ENCODE results near the gene PIEZO1. TPM values are rescaled to one million over a fixed set of nuclear protein-coding genes. Genes with fewer than 3 reads are reported as not detected.

PIEZO1 gene
- total and polyA plus RNA-seq, 2 donors (not counting 3 experiments of a cell fraction or from before 2014, with no cell fraction given): 298 to 322 TPM

GRCh38 chr16:88799569-88800276 is 14.7 kb upstream of the PIEZO1 start:
- no peak for FAIRE-seq
- BruUV-seq (replicated peaks): no TSS peak

More at GRCh38 chr16:88799569-88800276, 14.7 kb upstream of the PIEZO1 start:
- no peak overlapping the region for H3K9ac ChIP-seq (replicated peaks; ENCODE audit: extremely low read depth, insufficient read depth, low read length)
- no peak overlapping the region for H3K4me2 ChIP-seq (ENCODE audit: insufficient read depth, low read length)
- no peaks in the 10 kb centered on the region for H3K27me3 ChIP-seq (ENCODE audit: control insufficient read depth in 2 of 2, insufficient read depth in 2 of 2, low read length in 2 of 2)
- intact Hi-C loops (cut with micrococcal nuclease) (no loop called here), dilution Hi-C loops (cut with MboI; ENCODE audit: extremely low pct_ligation_motif_present, low sequenced_read_pairs) (no loop called here)
- H3K4me3 ChIP-seq (replicated peaks in 1 of 3; ENCODE audit: insufficient read depth in 1 of 3, low read depth in 1 of 3, low read length in 3 of 3): no peak overlapping the region
- H3K27ac ChIP-seq (ENCODE audit: insufficient read depth, low read depth, low read length): no peak overlapping the region
- TF ChIP-seq POLR2A (IDR thresholded peaks at IDR 0.05; ENCODE audit: low read depth, low read length) (no peak), CTCF (IDR thresholded peaks at IDR 0.05; ENCODE audit: extremely low read depth in 1 of 2, insufficient read depth in 1 of 2, low read depth in 1 of 2, low read length in 2 of 2) (no peak), MYC (IDR thresholded peaks at IDR 0.05; ENCODE audit: low read depth, low read length) (no peak)
- TF ChIP-seq, protein P1, sequence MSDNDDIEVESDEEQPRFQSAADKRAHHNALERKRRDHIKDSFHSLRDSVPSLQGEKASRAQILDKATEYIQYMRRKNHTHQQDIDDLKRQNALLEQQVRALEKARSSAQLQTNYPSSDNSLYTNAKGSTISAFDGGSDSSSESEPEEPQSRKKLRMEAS (IDR thresholded peaks at IDR 0.05; ENCODE audit: insufficient read depth, insufficient read length): no peak
- H3K9me1 ChIP-seq (replicated peaks; ENCODE audit: control insufficient read depth, extremely low read depth, insufficient read depth, low read length): no peaks in the 10 kb centered on the region
- H2AFZ ChIP-seq (ENCODE audit: low read depth, low read length): no peak overlapping the region
- H4K20me1 ChIP-seq (replicated peaks; ENCODE audit: control insufficient read depth, extremely low read depth, insufficient read depth, low read length): no peaks in the 10 kb centered on the region
- POLR2A ChIA-PET: interaction anchor here (1.1 kb wide), 1 partner anchor 14 kb away, joined by 3 read pairs; the partner anchor contains the start of gene PIEZO1
- no peaks in the 10 kb centered on the region for H3K36me3 ChIP-seq (ENCODE audit: control insufficient read depth in 2 of 2, extremely low read depth in 1 of 2, insufficient read depth in 2 of 2, low read length in 2 of 2)
- DNase-seq (ENCODE audit: low read depth, low spot score): no peak
- no peaks in the 10 kb centered on the region for H3K9me3 ChIP-seq (replicated peaks; ENCODE audit: control insufficient read depth, insufficient read depth, low read length)
- H3K79me2 ChIP-seq (ENCODE audit: control insufficient read depth, insufficient read depth, low read length): peaks cover 7% of the 10 kb centered on the region
- CTCF ChIA-PET: interaction anchor here (1.0 to 2.3 kb wide), 5 partner anchors 13 to 62 kb away, joined by 3 to 14 read pairs (median 4); partner anchors contain the start of gene PIEZO1
- H3K4me1 ChIP-seq (ENCODE audit: control insufficient read depth, extremely low read depth, insufficient read depth, low read length): peaks cover 5% of the 10 kb centered on the region
